GM10248 (cell line): Measurements from ENCODE around the gene LPIN2.

Experiments
- CTCF ChIA-PET: fragments of 300-600 bp; sonication (Branson Sonifier 250); formaldehyde crosslinking; extraction: SDS; loops from one replicate; lab custom pipeline; 2021; ENCODE audit warnings: antibody characterized with exemption; lab: Yijun Ruan, JAX
- POLR2A ChIA-PET: fragments of 350-650 bp; sonication (Branson Sonifier 250); formaldehyde crosslinking; extraction: SDS; loops from one replicate; lab custom pipeline; 2020; ENCODE audit warnings: antibody characterized with exemption; lab: Yijun Ruan, JAX
- DNase-seq: peaks from one replicate; pipeline ENCODE4 v3.0.0; 2012; ENCODE audit errors: extremely low spot score
- TF ChIP-seq, protein P1 (sequence below): IDR thresholded peaks from 2 replicates; pipeline ENCODE4 v1.5.1; 2012; ENCODE audit warnings: mild to moderate bottlenecking, low read depth; ENCODE audit errors: extremely low read depth, missing control alignments, control extremely low read depth

LPIN2 gene

DNA sequence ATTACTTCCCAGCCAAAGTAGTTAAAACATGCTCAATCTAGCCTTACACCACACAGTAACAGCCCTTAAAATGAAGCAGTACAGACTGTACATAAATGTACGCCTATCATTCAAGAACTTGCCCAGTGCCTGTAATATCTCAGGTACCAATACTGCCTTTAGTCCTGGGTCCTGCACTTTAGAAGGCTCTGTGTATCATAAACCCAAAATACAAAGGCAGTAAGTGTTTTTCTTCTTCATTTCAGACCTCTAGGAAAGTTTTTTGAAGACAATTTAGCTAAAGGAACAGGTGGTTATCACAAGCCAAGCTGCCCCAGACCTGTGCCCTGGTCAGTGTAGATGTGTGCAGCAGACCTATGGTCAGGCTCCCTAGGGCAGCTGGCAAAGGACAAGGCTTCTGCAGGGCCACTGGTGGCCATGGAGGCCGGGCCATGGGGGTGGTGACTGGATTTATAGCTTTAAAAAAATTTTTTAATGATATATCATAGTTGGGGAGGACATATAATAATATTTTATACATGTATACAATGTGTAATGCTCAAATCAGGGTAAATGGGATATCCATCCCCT is 18.8 kb downstream of the LPIN2 start:
- DNase-seq, result no peak
- TF ChIP-seq, protein P1, sequence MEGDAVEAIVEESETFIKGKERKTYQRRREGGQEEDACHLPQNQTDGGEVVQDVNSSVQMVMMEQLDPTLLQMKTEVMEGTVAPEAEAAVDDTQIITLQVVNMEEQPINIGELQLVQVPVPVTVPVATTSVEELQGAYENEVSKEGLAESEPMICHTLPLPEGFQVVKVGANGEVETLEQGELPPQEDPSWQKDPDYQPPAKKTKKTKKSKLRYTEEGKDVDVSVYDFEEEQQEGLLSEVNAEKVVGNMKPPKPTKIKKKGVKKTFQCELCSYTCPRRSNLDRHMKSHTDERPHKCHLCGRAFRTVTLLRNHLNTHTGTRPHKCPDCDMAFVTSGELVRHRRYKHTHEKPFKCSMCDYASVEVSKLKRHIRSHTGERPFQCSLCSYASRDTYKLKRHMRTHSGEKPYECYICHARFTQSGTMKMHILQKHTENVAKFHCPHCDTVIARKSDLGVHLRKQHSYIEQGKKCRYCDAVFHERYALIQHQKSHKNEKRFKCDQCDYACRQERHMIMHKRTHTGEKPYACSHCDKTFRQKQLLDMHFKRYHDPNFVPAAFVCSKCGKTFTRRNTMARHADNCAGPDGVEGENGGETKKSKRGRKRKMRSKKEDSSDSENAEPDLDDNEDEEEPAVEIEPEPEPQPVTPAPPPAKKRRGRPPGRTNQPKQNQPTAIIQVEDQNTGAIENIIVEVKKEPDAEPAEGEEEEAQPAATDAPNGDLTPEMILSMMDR, result no peak
- ChIA-PET POLR2A (interaction anchor here (1.4 kb wide), 1 partner anchor 252 kb away, joined by 5 read pairs; no protein-coding TSS in a partner anchor), CTCF (interaction anchor here (1.0 to 4.6 kb wide), 28 partner anchors 8 to 672 kb away, joined by 3 to 45 read pairs (median 6); partner anchors contain the start of gene MYL12A)

DNA sequence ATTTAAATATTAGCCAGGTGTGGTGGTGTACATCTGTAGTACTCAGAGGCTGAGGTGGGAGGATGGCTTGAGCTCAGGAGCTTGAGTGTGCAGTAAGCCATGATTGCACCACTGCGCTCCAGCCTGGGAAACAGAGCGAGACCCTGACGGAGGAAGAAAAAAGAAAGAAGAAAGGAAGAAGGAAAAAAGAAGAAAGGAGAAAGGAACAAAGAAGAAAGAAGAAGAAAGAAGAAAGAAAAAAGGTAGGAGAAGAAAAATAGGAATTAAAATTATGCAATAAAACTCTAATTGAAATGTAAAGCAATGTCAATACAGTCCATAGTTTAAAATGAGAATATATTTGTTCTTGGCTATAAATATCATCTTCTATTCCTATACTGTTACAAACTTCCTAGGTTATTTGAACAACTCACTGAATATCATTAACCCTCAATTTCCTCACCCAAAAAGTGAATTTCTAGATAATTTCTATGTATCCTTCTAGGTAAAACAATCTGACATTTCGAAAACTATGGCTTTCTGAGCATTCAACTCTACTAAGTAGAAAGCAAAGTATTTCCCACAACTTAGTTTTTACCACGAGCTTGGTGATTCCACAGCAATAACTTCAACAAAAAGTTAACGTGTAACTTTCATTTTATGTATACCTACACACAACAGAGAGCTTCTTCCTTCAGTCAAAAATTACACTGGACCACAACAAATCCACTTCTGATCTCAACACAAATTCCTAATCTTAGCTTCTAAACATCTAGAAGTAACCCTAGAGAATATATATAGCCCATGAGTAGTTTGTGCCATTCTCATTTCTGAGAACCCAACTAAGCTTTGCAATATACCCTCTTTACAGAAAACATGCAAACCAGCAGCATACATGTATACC is 19.7 kb downstream of the LPIN2 start:
- ChIA-PET POLR2A (no interaction called here), CTCF (interaction anchor here (1.0 to 4.6 kb wide), 19 partner anchors 7 to 258 kb away, joined by 3 to 45 read pairs (median 11); partner anchors contain the start of gene MYL12A)
- DNase-seq, result no peak
- TF ChIP-seq, protein P1, result no peak

DNA sequence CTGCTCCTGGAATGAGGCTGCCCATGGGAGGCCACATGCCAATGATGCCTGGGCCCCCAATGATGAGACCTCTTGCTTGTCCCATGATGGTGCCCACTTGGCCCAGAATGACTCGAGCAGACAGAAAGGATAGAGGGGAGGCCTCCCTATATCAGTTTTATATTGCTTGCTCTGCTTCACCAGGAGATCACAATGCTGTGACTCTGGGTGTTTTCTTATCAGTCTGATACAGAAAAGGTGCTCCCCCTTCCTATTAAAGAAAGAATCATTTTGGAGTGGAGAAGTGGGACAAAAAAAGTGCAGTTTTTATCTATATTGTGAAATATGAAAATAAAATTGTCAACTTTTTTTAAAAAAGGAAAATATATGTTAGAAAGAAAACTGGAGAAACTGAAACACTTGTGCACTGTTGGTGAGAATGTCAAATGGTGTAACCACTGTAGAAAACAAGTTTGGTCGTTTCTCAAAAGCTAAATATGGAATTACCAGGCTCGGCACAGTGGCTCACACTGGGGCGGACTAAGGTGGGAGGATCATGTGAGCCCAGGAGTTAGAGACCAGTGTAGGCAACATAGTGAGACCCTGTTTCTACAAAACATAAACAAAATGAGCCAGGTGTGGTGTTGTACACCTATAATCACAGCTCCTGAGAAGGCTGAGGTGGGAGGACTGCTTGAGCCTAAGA is 21.8 kb downstream of the LPIN2 start:
- TF ChIP-seq, protein P1, result no peak
- CTCF ChIA-PET, result no interaction called here
- POLR2A ChIA-PET, result no interaction called here
- no peak for DNase-seq

DNA sequence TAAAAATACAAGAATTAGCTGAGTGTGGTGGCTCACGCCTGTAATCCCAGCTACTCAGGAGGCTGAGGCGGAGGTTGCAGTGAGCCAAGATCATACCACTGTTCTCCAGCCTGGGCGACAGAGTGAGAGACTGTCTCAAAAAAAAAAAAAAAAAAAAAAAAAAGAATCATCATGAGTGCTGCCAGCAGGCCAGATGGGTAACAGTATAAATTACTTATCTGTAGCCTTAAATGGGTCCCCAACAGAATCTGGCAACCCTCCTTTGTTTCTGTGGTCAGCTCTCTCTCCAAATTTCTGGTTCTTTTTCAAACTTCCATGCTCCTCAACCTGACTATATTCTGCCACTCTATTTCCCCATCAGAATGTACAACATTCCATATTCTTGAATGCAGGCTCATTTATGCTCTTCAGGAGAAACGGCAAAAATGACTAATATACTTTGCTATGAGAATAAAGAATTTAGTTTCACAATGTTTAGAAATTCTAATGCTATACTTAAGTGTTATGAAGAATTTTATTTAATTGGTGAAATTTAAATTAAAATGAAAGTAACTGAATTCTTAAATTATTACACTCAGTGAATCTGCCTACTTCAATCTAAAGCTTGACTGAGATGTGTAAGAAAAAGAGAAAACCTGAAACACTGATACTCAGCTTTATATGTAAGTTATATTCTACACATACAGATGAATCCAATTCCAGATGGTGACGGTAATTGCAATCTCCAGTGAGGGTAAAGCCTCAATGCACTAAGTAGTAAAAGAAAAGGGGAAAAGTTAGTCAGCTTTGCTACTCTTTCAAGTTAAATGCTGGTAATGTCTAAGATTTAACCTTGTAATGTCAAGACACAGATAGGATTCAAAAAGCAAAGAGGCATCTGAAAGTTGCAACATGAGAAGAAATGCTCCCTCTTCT is 24.8 kb downstream of the LPIN2 start:
- DNase-seq, result no peak
- TF ChIP-seq, protein P1, result no peak
- ChIA-PET POLR2A (no interaction called here), CTCF (interaction anchor here (0.7 to 5.8 kb wide), 13 partner anchors 8 to 258 kb away, joined by 3 to 82 read pairs (median 3); partner anchors contain the start of gene MYL12A)

DNA sequence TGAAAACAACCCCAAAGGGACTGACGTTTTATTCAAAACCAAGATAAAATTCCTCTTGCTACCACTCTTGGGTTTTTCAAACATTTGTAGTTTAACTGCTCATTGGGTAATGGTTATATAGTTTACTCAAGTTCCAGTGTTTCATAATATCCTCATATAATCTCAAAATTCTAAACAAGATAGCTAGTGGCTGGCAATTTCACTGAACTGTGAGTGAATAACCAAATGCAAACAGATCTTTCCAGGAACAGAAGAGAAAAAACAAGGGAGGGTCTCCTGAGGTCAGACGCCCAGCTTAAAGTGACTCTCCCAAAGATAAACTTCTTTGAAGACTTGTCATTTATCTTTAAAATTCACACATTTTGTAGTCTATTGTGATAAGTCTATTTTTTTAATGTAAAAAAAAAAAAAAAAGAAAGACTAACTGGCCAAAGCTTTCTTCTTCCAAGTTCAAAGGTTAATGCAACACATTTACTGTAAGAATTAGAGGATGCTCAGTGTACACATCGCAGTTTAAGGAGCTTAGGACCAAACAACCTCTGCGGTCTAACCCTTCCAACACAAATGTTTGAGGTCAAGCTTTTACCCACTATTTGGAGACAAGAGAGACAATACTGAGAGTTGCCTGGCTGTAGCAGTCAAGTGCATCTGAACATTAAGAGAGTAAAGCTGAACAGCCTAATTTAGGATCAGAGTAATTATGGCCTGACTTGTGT is 26.6 kb downstream of the LPIN2 start:
- ChIA-PET POLR2A (no interaction called here), CTCF (interaction anchor here (0.7 to 5.8 kb wide), 15 partner anchors 9 to 260 kb away, joined by 3 to 82 read pairs (median 9); partner anchors contain the start of gene MYL12A)
- no peak for DNase-seq
- TF ChIP-seq, protein P1, result no peak
